RWPE1 (cell line): ENCODE measurements around the gene LRRN2.

Source experiments
- CTCF ChIA-PET: fragments of 350-600 bp; sonication (Branson Sonifier 250); formaldehyde crosslinking; extraction: SDS; loops from one replicate; lab custom pipeline; 2021; lab: Yijun Ruan, JAX
- POLR2A ChIA-PET: fragments of 400-600 bp; formaldehyde crosslinking; extraction: SDS; loops from one replicate; lab custom pipeline; 2020; ENCODE audit warnings: antibody characterized with exemption; ENCODE audit not compliant: low non-redundant PET; lab: Yijun Ruan, JAX
- DNase-seq: peaks from one replicate; pipeline ENCODE4 v3.0.0; 2012; ENCODE audit warnings: low spot score
- H3K27ac ChIP-seq: fragments of 450-650 bp; 2 replicates; pipeline ENCODE4 v1.5.1; 2017
- TF ChIP-seq, protein P1 (sequence below): fragments of 450-650 bp; conservative IDR thresholded peaks from 2 replicates; pipeline ENCODE4 v1.5.1; 2017; ENCODE audit warnings: low read depth, mild to moderate bottlenecking

The LRRN2 gene

DNA sequence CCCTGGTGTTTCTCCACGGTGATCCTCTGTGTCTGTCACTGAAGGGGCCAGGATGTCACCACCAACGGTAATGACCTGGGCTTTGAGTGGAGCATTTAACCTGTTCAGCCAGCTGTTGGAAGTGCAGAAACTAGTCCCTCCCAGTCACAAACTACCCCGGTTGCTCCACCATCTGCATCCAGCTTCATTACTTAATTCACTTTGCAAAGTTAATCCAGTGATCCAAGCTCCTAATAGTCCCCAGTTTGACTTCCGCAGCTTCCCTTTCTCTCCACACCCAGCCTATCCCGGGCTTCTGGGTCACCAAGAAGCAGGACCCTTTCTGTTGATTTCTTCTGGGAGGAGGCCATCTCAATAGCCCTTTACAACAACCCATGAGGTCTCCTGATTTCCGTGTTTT lies 105.9 kb downstream of the LRRN2 start:
- DNase-seq, result no peak
- ChIA-PET POLR2A (no interaction called here), CTCF (interaction anchor here (0.6 to 0.7 kb wide), 3 partner anchors 189 to 1367 kb away, joined by 3 to 9 read pairs (median 7); no protein-coding TSS in a partner anchor)
- TF ChIP-seq, protein P1, sequence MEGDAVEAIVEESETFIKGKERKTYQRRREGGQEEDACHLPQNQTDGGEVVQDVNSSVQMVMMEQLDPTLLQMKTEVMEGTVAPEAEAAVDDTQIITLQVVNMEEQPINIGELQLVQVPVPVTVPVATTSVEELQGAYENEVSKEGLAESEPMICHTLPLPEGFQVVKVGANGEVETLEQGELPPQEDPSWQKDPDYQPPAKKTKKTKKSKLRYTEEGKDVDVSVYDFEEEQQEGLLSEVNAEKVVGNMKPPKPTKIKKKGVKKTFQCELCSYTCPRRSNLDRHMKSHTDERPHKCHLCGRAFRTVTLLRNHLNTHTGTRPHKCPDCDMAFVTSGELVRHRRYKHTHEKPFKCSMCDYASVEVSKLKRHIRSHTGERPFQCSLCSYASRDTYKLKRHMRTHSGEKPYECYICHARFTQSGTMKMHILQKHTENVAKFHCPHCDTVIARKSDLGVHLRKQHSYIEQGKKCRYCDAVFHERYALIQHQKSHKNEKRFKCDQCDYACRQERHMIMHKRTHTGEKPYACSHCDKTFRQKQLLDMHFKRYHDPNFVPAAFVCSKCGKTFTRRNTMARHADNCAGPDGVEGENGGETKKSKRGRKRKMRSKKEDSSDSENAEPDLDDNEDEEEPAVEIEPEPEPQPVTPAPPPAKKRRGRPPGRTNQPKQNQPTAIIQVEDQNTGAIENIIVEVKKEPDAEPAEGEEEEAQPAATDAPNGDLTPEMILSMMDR, result no peak
- no peak overlapping the region for H3K27ac ChIP-seq

DNA sequence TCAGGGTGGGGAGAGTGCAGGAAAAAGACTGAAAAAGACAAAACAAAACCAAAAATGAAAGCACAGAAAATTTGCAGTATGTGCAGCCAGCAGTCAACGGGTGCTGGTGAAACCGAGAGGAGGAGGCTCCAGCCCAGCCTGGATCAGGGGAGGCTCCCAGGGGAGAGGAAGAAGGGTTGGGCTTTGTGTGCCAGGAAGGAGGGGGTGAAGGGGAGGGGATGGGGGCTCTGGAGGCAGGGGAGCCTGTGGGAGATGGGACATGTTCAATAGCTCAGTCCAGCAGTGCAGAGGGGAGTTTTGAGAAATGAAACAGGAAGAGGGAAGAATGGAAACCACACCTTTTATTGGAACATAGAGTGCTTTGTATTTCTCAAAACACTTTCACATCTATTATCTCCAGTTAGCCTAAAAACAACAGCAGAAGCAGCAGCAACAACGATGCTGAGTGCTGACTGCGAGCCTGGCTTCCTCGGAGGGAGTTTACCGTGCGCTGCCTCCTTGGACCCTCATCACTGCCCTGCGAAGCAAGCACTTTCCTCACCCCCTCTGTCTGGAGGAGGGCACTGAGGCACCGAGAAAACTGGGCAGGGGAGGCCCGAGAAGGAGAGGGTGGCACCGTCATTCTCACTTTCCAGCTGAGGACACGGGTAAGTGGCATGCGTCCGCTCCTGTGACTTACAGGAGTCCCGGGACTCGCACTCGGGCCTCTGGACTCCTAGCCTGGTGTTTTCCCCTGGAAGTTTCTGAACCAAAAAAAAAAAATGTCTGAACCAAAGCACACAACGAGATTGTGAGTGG lies 106.5 kb downstream of the LRRN2 start:
- TF ChIP-seq, protein P1, result no peak
- CTCF ChIA-PET, result interaction anchor here (0.6 to 0.9 kb wide), 2 partner anchors 185 to 562 kb away, joined by 4 to 7 read pairs; no protein-coding TSS in a partner anchor
- POLR2A ChIA-PET, result no interaction called here
- no peak for DNase-seq
- H3K27ac ChIP-seq, result no peak overlapping the region

DNA sequence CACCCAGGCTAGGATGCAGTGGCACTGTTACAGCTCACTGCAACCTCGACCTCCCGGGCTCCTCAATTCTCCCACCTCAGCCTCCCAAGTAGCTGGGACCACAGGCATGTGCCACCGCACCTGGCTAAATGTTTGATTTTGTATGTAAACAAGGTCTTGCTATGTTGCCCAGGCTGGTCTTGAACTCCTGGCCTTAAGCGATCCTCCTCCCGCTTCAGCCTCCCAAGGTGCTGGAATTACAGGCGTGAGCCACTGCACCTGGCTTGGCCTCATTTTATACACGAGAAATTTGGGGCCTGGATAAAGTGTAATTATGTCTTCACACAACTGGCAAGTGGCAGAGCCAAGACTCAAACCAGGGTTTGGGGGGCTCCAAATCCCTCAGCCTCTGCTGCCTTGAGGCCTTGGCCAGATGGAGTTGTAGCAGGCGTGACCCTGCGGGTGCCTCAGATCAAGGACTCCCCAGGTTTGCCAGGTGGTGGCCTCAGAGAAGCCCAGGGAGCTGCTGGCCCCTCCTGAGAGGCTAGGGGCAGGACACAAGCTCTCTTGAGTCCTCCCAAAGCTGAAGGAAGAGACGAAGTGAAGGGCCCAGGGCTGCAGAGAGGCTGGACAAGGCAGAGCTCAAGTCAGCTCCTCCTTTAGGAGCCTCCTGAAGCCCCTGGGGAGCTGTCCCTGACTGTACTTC lies 107.6 kb downstream of the LRRN2 start:
- no peak overlapping the region for H3K27ac ChIP-seq
- TF ChIP-seq, protein P1, result no peak
- ChIA-PET POLR2A (no interaction called here), CTCF (interaction anchor here (0.7 kb wide), 1 partner anchor 169 kb away, joined by 3 read pairs; no protein-coding TSS in a partner anchor)
- no peak for DNase-seq

GRCh38 chr1:204576422-204576821 lies 109.1 kb downstream of the LRRN2 start:
- CTCF ChIA-PET, result interaction anchor here (0.6 kb wide), 1 partner anchor 15 kb away, joined by 3 read pairs; no protein-coding TSS in a partner anchor
- POLR2A ChIA-PET, result no interaction called here
- TF ChIP-seq, protein P1, result no peak
- no peak for DNase-seq
- no peak overlapping the region for H3K27ac ChIP-seq

DNA sequence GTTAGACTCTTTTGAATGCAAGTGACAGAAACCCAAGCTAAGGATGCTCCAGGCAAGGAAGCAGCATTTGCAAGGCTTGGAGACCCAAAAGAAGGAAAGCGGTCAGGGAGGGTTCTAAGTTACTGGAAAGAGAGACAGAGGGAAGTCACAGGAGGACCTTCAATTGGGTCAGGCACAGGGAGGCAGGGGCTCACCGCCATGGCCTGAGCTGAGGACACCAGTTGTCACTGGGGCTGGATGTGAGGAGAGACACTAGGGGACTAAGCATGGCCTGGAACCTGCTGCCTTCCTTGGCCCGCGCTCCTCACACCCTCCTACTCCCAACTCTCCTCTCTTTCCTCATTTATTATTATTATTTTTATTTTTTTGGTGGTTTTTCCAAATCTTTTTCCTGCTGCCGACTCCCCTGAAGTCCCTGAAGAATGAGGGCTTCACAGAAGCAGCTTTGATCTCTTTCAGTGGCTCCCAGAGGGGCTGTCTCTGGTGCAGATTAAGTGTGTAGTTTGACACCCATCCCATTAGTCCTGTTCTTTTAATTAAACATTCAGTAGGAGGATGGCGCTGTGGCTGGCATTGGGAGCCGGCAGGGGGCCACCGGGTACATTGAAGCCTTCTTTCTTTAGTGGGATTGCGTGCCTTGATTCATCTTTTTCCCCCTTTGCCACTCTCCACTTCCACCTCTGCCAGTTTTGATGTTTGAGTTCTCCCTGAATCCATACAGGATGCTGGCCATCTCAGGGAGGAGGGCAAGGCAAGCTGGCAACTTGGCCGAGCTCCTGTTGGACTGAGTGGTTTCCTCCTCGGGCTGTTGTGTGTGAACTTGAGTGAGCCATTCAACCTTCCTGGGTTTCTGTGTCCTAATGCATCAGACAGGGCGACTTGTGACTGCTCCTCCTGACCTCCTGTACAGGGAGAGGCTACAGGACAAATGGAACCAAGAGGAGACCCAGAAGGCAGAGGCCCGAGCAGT lies 110.0 kb downstream of the LRRN2 start:
- TF ChIP-seq, protein P1, result no peak
- no peak for DNase-seq
- CTCF ChIA-PET, result interaction anchor here (0.6 to 1.0 kb wide), 2 partner anchors 16 to 231 kb away, joined by 3 to 7 read pairs; no protein-coding TSS in a partner anchor
- H3K27ac ChIP-seq, result no peak overlapping the region
- POLR2A ChIA-PET, result no interaction called here
